ENCODE results near the gene SPTB.

SPTB gene

DNA sequence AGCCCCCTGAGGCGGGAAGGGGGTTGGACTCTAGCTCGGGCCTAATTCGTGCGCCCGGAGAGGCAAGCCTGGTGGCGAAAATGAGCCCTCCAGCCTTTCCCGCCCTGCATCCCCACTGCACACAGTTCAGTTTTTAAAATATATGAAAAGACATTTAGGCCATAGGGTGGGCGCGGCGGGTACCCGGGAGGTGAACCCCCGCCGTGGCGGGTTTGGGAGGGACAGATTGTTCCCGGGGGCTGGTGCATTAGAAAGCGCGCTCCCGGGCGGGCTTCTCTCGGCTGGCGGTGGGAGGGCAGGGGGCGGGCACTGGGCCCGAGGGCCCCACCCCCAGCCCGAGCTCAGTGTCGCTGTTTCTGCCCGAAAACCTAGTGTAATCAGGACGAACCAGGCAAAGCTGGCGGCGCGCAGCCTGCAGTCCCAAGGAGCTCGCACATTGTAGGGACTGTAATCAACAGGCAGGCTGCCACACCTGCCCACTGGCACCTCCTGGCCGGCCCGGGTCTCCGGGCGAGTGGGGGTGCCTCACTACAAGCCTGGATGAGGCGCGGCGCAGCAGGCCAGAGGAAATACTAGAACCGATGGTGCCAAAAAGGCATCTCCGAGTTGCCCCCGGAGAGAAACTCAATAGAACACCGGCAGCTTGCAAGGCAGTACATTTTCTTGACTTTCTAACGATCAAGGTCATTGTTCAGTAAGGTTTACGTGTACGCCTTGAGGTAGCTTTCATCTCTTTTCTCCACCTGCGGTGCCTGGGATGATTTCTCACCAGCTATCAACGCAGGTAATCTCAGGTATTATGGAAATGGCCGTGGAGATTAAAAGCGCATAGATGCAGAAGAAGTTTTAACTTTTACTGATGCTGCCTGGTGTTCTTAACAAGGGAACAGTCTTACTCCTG is 764 bp upstream of the SPTB start:
- no peak for FAIRE-seq

DNA sequence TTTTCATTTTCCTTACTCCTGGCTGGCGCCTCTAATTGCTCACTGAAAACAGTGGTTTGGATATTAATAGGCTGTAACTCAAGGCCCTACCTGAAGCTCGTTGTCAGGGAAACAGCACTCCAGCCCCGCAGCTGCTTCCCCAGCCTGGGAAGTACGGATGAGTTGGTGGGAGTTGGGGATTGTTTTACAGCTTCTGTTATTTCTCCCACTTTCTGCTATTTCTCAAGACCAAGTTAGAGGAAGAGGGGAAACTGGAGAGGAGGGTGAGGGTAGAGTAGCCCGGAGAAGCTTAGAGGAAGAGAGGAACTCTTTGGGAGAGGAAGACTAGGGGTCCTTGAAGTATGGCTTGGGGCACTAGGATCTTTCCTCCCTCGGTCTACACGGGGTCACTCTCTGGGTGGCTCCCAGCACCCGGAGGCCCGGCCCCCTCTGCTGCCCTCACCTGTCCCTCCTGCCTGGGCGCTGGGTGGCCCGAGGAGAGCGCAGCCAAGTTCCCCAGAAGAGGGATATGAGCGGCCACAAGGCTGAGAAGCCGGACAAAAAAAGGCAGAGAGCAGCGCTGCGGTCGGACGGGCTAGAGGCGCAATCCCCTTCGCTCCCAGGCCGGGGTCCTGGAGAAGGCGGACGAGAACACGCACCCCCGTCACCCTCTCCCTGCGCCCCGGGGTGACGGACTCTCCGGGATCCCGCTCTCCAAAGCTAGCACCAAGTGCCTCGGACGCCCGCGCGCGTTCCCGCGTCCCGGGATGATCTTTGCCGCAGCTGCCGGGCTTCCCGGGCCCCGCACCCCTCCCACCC is 671 bp downstream of the SPTB start:
- no peak for FAIRE-seq

DNA sequence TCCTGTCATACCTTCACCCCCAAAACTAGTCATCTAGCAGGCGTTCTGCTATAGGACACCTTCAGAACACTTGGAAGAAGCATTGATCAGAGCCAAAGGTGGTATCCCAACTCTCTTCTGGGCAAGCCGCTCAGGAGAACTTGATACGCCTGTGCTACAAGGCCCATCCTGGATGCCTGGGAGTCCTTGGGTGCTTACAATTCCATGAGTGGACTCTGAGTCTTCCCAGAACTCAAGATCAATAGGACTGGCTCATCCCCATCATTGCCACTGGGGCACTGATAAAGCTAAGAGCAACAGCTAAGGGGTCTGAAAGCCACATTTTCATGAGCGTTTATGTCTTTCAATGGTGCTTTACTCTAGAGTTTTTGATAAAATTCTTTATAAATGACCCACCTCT is 1.9 kb downstream of the SPTB start:
- FAIRE-seq: no peak

DNA sequence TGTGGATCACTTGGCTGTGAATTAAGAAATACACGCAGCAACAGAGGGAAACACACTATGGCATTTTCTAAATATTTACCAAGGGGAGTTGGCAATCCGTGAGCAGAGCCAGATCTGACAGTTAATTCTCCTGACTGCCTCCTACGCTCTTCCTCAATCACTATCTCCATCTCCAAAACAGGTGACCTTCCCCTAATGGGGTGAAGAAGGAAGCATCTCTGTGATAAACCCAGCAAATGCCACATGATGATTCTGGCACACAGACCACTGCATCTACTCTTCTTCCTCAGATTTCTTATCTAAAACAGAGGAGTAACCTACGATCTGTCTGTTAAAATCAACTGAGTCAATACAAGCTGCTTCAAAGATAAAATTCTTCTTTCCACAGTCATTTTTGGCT is 4.4 kb downstream of the SPTB start:
- FAIRE-seq: no peak

DNA sequence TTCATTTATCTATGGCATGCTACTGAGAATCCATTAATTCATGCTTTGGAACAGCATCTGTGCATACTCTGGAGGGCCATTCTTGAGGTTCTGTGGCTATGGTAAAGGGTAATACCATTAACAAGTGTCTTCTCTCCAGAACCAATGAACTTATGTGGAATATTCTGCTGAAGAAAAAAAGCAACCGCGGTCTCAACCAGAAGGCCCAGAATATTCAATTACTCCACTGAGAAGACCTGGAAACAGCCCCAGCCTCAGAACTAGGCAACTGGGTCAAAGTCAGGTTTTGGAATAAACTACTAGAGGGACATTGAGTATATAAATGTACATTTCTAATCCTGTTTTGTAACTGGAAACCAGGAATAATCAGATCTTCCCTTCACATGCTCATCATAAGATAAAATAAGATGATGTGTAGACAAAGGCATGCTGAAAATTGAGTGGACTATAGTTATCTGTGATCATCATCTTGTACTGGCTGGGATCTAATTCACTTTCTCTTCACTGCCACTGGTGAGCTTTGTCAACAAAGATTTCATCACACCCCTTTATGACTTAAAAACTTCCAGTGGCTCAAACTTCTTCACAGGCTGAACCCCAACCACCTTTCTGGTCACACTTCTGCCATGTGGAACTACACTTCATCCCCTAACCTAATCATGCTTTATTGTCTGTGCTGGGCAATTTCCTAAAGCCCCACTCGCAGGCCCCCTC is 6.0 kb downstream of the SPTB start:
- no peak for FAIRE-seq

DNA sequence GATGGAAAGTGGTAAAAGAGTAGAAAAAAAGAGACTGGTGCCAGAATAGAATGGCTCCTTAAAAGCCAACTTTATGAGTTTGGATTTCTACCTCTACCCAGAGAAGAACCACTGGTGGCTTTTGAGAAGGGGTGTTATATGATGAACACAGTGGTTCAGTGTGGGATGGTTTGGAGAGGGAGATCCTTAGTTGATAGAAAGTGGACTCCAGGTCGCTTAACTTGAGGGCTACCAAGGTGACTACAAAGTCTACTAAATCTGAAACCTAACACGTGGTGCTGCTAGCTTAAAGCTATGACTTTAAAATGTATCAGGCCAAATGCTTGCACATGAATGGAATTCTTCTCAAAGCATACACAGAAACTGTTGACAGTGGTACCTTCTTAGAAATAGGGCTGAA is 8.4 kb downstream of the SPTB start:
- FAIRE-seq: no peak

DNA sequence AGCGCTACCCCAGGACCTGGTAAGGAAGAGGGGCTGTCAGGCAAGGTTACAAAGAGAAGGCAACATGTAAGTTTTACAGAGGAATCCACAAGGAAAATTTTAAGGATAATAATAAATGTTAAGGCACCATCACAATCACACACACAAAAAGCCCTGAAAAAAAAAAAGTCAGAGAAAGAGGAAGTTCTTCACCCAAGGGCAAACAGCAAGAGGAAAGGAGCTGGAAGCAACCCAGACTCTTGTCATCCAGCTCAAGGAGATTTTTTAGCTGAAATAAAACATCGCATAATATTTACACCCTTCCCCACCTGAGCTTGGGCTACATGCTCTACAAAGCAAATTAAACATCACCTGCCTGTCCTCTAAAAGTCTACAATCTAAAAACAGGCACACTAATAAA is 9.5 kb downstream of the SPTB start:
- FAIRE-seq: no peak

DNA sequence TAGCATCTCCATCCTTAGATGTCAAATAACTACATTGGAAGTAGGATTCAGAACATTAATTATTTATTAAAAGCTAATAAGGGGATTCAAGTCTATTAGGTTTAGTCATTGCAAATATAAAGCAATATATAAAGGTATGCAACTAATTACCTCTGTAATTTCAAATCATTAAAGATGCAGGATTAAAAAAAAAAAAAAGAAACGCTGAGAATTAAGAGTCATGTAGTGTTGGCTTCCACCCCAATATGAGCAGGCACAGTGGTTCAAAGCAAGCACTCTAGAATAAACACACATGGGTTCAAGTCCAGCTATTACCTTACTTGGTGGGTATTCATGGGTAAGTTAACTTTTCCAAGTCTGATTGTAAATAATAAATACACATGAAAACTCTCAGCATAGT is 10.9 kb downstream of the SPTB start:
- FAIRE-seq: no peak

DNA sequence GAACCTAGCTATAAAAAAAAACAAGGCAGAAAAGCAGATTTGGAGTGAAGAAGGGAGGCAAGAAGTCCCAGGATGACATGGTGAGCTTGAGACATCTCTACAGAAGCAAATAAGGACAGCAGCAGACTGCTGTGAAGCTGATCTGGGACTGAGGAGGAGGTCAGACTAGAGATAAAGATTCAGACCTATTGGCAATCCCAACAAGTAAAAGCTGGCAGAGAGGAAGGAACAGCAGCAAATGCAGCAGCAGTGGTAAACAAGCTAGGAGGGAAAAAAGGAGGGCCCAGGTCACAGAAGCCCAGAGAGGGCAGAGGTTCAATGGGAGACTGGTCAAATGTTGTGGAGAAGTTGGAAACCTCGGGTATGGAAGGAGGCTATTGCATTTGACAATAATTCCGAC is 11.3 kb downstream of the SPTB start:
- no peak for FAIRE-seq

DNA sequence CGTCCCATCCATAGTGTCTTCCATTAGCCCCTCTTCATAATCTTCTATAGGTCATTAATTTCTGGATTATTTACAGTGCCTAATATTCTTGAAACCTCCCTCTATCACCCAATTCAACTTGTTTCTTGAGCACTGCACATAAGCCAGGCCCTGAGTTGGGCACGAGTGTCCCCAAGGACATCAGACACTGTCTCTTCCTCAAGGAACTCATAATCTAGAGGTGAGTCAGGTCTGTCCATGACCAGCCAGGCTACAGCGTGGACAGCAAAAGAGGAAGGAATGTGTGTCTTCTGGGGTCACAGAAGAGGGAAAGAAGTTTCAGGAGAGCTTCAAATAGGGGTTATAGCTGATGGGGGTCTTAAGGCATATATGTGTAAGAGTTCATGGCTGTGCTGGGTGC is 12.5 kb downstream of the SPTB start:
- no peak for FAIRE-seq

DNA sequence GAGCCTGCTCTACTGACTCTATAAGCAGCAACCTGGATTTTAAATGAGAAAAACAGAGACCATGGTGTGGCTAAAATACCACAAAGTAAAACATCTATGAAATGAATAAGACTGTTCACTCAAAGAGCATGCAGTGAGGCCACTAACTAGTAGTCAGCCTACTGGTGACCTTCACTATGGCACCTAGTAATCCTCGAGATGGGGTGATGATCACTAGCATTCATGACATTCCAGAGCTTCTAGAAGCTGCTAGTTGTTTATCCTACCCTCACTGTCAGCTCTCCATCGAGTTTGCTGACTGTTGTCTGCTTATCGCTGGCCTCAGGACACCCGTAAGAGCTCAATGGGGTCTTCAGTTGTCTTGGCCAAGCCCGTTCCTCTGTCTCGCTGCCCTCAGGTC is 13.7 kb downstream of the SPTB start:
- no peak for FAIRE-seq

DNA sequence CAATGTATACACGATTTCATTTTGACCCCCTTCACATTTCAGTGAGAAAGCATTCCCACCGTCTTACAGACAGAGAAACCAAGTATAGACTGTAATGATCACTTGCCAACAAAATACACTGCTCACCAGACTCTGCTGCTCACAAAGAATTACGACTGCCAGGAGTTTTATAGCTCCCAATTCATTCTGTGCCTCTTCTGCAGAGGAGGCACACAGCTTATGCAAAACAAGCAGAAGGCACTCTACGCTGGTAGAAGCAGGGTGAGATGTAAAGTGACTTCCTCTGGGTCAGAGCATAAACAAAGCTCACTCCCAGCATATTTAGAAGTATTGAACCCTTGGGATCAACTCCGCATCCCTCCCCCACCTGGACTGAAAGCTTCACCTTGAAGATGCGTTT is 14.6 kb downstream of the SPTB start:
- no peak for FAIRE-seq

DNA sequence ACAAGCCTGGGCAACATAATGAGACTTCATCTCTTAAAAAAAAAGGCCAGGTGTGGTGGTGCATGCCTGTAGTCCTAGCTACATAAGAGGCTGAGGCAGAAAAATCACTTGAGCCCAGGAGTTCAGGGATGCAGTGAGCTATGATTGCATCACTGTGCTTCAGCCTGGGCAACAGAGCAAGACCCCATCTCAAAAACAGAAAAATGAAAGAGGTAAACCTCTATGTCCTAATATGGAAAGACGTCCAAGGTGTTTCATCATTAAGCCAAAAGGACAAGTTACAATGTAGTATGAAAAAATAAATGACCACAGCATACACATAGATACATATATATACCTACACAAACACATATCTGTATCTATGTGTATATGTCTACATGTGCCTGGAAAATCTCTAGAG is 15.4 kb downstream of the SPTB start:
- no peak for FAIRE-seq

DNA sequence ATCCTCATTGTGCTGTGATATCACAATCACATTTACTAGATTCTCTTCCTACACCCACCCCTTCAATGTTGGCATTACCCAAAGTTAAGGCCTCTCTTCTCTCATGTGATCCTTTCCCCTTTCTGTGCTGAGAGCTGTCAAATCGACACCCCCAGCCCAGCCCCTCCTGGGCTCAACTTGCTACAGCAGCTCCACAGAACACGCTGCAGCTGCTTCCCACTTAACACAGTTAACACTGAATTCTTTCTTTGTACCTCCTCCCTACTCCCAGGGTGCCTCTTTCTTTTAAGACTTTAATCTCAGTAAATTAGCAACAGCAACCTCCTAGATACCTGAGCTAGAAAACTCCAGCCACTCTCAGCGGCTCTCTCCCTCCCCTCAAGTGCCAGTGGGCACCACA is 17.8 kb downstream of the SPTB start:
- no peak for FAIRE-seq

DNA sequence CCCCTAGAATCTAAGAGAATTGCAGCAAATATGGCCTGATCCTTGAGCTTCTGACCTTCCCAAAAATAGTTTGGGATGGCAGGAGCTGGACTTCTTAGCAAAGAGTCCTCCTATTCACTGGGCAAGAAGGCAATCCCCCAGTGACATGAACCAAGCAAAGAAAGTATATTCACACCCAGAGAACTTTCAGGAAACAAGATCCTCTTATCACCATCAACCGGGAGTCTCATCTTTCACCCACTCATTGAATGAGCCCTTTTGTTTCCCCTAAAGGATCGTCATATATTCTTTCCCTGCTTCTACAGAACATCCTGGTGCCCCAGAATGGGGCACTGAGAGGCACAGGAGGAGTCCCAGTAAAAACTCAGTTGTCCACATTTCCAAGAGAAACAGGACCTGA is 19.7 kb downstream of the SPTB start:
- no peak for FAIRE-seq

DNA sequence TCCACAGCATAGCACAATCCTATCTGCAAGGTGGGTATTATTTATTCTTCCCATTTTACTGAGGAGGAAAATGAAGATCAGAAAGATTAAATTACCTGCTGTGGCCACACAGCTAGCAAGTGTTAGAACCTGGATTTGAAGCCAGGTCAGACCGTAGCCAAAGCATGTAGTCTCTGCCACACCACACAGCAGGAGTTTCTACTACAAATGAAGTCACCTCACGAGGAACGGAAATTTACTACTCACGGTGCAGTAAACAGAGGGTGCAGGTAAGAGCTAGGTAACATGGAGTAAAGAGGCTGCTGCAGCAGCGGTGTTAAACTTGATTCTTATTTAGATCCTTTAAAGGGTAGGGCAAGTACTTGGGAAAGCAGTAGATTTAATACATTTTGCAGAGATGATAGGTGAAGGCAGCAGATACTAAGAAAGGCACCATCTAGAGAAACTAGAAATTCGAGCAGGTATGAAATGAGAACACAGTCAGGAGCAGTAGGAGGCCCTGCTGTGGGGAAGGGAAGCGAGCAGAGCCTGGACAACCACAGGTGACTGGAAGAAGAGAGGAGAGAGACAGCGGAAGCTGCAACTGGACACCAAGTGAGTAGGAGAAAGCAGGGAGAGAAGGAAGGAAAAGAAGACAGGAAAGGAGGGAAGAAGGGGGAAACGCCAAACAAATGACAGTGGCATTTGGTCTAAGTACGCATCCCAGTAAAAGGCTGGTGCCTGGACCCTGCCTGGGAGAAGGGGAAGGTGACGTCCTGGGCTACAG is 21.5 kb downstream of the SPTB start:
- FAIRE-seq: no peak

DNA sequence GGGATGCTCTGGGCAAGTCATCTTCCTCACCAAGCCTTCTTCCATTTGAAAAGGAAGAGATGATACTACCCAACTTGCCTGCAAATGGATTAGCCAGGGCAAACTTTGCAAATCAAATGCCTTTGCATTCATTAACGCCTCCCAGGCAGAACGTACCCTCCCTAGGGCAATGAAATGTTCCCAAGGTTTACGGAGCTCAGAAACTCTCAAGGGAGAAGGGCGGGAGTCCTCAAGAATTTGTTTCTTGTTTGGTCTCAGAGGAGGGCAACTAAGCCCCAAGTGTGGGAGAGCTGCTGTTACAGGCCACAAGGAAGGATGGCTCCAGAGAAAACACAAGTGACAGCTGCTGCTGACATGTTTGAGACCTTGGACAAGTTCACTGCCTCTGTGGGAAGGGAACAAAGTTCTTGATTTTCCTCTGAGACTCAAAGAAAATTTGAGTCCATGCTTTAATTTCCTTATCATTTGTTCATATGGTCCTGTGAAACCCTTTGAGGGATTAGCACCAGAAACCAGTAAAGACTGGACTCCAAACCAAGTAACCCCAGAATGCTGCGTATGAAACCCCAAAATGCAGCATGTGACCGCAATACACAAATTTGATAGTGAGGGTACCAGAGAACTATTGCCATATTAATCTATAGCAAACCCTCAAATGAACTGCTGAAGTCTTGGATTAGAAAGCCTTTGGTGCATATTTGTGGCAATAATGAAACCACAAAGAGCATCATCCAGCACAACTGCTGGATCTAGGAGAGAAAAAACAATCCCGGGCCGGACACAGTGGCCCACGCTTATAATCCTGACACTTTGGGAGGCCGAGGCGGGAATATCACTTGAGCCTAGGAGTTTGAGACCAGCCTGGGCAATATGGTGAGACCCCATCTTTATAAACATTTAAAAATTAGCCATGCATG is 22.9 kb downstream of the SPTB start:
- no peak for FAIRE-seq

DNA sequence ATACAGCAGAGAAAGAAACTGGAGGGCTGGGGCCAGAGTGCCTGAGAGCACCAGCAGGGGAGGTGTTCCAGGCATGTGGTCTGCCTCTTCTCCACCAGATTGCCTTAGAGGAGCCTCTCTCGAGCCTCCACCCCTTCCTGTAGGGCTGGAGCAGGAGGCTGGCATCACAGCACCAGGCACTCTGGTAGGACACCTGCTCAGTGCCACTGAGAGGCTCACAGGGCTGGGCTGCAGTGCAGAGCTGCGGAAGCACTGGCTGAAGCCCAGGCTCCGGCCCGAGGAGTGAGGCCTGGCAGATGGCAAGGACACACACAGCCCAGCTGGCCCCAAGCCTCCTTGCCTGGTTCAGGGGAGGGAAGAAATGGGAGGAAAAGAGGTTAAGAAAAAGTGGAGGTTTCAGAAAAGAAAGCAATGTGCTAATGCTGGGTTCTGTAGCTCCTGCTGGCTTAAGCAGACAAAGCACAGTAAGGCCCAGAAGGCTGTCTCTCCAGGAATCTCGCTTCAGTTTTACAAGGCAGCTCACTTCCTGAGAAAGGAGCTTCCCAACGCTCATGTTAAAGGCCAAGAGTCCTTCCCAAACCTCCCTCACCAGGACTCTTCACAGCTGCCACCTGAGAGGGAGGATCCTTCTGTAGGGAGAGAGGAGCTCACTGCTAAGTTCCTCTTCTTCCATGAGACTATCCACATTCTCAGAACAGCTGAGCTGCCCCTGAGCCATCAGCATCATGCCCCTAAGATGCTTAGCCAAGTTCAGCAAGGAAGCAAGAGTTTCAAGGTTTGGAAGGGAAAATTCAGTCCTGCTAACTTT is 23.8 kb downstream of the SPTB start:
- no peak for FAIRE-seq

DNA sequence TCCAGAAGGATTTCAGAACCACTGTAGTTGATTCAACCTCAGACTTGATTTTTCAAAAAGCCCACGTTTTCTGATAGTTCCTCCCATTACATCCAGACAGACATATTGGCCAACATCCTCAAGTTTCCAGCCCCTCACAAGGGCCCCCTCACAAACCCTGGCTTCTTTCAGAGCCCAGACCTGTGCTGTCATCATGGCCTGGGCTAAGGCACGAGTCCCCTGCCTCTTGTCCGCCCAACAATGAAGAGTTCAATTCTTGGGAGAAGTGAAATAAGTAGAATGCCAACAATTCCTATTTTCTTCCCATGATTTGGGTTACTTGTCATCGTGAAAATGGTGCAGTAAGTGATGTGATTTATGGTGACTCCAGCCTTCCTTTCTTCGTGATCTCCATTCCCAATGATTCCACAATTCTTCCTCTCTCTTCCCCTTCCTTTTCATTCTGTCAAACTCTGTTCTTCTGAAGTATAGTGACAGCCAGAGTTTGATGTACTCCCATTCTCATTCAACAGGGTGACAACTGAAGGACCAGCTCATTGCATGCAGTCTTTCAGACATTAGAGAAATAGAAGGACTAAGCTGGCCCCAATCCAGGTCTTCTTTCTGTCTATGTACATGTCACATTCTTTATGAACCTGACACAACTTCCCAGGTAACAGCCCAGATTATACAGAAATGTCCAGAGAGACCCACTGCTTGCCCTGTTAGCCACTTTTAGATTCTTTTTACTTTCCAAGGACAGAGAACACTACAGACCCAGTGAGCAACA is 29.2 kb downstream of the SPTB start:
- no peak for FAIRE-seq

DNA sequence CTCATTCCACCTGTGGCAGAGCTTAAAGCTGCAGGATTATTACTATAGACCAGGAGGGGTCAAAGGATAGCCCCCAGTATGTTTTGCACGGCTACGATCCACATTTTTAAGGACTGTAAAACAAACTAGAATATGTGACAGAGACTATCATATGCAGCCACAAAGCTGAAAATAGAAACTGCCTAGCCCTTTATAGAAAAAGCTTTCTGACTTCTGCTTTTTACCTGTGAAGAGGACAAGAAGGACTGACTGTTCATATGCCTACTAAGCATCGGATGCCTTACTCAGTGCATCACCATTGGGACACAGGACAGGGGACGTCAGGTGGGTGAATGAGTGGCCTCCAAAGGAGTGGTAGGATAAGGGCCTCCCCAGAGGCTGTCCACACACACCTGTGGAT is 29.8 kb downstream of the SPTB start:
- FAIRE-seq: no peak
